ENCODE measurements around the gene BTBD2. TPM values are rescaled to one million over a fixed set of nuclear protein-coding genes. Genes with fewer than 3 reads are reported as not detected.

The BTBD2 gene
- total and polyA plus RNA-seq, 2 of the 13 experiments (the other 11 are each of a cell fraction or from before 2014, with no cell fraction given) = 28.1 to 45.3 TPM

DNA sequence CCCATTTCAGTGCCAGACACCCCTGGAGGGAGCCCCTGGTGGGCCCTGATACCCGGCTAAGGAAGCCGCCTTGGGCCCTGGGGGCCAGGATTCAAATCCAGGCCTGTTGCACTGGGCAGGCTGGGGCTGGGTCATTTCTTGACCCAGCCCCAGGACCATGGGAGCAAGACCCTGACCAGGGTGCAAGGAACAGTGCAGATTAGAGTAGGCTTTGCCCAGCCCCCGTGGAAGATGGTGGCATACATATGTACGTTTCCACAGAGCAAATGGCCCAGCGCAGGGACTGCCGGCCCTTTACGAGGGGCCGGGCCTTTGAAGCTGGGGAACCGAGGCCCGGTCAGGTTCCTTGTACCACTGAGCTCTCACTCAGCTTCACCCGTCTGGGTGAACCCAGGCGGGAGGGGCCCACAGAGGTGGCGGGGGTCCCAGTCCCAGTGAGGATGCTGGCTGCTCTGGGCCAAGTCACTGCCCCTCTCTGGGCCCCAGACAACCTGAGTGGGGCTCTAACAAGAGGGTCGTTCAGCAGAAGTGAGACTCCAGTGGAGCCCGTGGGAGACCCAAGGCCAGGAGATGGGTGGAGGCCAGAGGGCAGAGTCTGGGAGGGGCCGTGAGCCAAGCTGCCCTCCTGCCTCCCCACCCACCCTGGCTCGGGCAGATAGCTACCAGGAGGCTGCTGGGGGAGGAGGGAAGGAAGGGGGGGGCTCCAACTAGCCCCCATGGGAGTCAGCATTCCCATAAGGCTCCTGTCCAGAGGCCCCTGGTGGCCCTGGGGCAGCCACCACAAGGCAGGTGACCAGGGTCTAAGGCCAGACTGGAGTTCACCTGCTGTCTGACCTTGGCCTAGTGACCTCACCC lies 32.8 kb upstream of the BTBD2 start:
- H3K79me2 ChIP-seq (ENCODE audit: insufficient read depth, low read length) = peaks cover 34% of the 10 kb centered on the region
- in situ Hi-C loops (cut with HindIII; ENCODE audit: extremely low pct_ligation_motif_present, low pct_unique_long_range_greater_than_20kb) = no loop called here
- H3K4me1 ChIP-seq (ENCODE audit: insufficient read depth, low read length) = peaks cover 54% of the 10 kb centered on the region
- peak overlapping the region; percentile 6 for H3K27ac ChIP-seq (ENCODE audit: extremely low read length, insufficient read depth, low read length)
- no peaks in the 10 kb centered on the region for H3K9me3 ChIP-seq (ENCODE audit: low read length)
- peak overlapping the region; percentile 88 for H3K4me2 ChIP-seq (ENCODE audit: low read depth, low read length)
- no TSS peak for BruUV-seq (replicated peaks)
- intact Hi-C loops (cut with micrococcal nuclease; ENCODE audit: unreplicated experiment) = no loop called here
- peak overlapping the region in 2 of 3 experiments; percentile 92 to 94; a peak in 2 of 6 replicates for H3K4me3 ChIP-seq (replicated peaks in 1 of 3; ENCODE audit: insufficient read depth in 1 of 3, low read depth in 2 of 3, low read length in 3 of 3)
- 90% methylated on average over 2 of the region's 17 CpGs for WGBS (ENCODE audit: low lambda C conversion rate)
- H3K36me3 ChIP-seq (replicated peaks in 1 of 2; ENCODE audit: control insufficient read depth in 1 of 2, insufficient read depth in 2 of 2, low read length in 2 of 2) = peaks cover 8 to 20% of the 10 kb centered on the region in 2 experiments
- peaks cover 47% of the 10 kb centered on the region for H4K20me1 ChIP-seq (ENCODE audit: insufficient read depth, low read length)
- H3K9ac ChIP-seq (ENCODE audit: insufficient read depth, low read depth, low read length) = peak overlapping the region; percentile 86
- ChIA-PET POLR2A (interaction anchor here (0.8 to 2.4 kb wide), 10 partner anchors 9 to 32 kb away, joined by 3 to 26 read pairs (median 6); partner anchors contain the start of gene BTBD2), CTCF (ENCODE audit: low intra/inter-chr PET ratio, low total read pairs) (no interaction called here)
- no peak for FAIRE-seq
- no peak overlapping the region for H2AFZ ChIP-seq (ENCODE audit: low read length)
- no peak for ATAC-seq
- H3K27me3 ChIP-seq (ENCODE audit: control insufficient read depth in 1 of 2, insufficient read depth in 2 of 2, low read length in 2 of 2) = no peaks in the 10 kb centered on the region
- no peak for DNase-seq (ENCODE audit: low spot score)
- TF ChIP-seq PCBP1 (IDR thresholded peaks at IDR 0.05; ENCODE audit: borderline replicate concordance, low read depth, low read length) (0 out of 2 replicates have a peak, but pooled peaks have one; percentile 15), RARA (CRISPR knock-in tag; IDR thresholded peaks at IDR 0.05) (peak; percentile 90), MTA1 (CRISPR knock-in tag; IDR thresholded peaks at IDR 0.05; ENCODE audit: borderline replicate concordance) (0 out of 2 replicates have a peak, but pooled peaks have one; percentile 43), SP140L (CRISPR knock-in tag; IDR thresholded peaks at IDR 0.05; ENCODE audit: borderline replicate concordance) (no peak), ZSCAN30 (CRISPR knock-in tag; IDR thresholded peaks at IDR 0.05) (no peak), YEATS2 (CRISPR knock-in tag; IDR thresholded peaks at IDR 0.05; ENCODE audit: borderline replicate concordance) (no peak), MYNN (CRISPR knock-in tag; IDR thresholded peaks at IDR 0.05; ENCODE audit: low read depth) (no peak), ZNF121 (CRISPR knock-in tag; IDR thresholded peaks at IDR 0.05) (no peak), RXRB (CRISPR knock-in tag; IDR thresholded peaks at IDR 0.05; ENCODE audit: borderline replicate concordance) (peak; percentile 58; the same call in 1 of the 2 replicates), CBFB (CRISPR knock-in tag; IDR thresholded peaks at IDR 0.05) (0 out of 2 replicates have a peak, but pooled peaks have one; percentile 3), ZNF274 (CRISPR knock-in tag; IDR thresholded peaks at IDR 0.05) (0 out of 2 replicates have a peak, but pooled peaks have one; percentile 49), NCOA1 (CRISPR knock-in tag; IDR thresholded peaks at IDR 0.05) (no peak), THAP9 (CRISPR knock-in tag; IDR thresholded peaks at IDR 0.05; ENCODE audit: borderline replicate concordance) (no peak), SKIL (CRISPR knock-in tag; IDR thresholded peaks at IDR 0.05; ENCODE audit: borderline replicate concordance) (peak; percentile 72; the same call in 1 of the 2 replicates), SAP130 (CRISPR knock-in tag; IDR thresholded peaks at IDR 0.05; ENCODE audit: low read depth) (0 out of 2 replicates have a peak, but pooled peaks have one; percentile 20), NR2F1 (CRISPR knock-in tag; IDR thresholded peaks at IDR 0.05) (peak in 1 of 2 experiments; percentile 45; a peak in 1 of 4 replicates), RXRA (CRISPR knock-in tag; IDR thresholded peaks at IDR 0.05) (peak; percentile 78; the same call in 1 of the 2 replicates)
- TF ChIP-seq, protein P1, sequence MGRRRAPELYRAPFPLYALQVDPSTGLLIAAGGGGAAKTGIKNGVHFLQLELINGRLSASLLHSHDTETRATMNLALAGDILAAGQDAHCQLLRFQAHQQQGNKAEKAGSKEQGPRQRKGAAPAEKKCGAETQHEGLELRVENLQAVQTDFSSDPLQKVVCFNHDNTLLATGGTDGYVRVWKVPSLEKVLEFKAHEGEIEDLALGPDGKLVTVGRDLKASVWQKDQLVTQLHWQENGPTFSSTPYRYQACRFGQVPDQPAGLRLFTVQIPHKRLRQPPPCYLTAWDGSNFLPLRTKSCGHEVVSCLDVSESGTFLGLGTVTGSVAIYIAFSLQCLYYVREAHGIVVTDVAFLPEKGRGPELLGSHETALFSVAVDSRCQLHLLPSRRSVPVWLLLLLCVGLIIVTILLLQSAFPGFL (CRISPR knock-in tag; IDR thresholded peaks at IDR 0.05) = no peak

Measured in HepG2 (cell line).